Stimulated activated CD4-positive, alpha-beta T cell treated with anti-CD3 and anti-CD28 coated beads, TNF-alpha, amount 100 ng/mL, for 1 hour (primary cell): ENCODE measurements around the gene NKD2.

Experiments
- DNase-seq, 3 donors: peaks; one replicate each; pipeline ENCODE4 v3.0.0-alpha.2; 2020; ENCODE audit warnings: low read depth in 3 of 3, low spot score in 1 of 3

NKD2 gene

DNA sequence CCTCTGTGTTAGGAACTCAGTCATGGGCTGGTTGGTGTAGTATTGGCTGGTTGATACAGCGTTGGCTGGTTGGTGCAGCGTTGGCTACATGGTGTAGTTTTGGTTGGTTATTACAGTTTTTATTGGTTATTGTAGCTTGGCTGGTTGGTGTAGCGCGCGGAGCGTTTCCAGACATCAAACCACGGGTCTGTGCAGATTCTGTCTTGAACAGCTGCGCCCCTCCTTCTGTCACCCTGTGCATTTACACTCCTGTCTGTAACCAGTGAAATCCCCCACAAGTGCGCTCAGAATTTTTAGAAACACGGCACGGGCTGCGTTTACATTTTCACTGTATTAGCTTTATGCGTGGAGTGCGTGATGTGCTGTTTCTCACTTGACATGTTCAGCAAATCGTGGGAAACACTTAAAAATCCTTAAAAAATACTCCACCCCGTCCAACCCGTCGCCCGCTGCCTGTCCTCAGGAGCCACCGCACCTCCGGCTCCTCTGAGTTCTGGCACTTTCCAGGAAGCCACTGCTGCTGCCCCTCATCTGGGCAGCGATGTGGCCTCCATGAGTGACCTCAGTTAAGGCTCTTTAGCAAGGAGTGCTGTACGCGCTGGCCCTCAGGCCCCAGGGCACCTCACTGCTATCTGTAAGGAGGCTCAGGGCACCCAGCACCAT, 20.8 kb downstream of the NKD2 start:
- DNase-seq = no peak

DNA sequence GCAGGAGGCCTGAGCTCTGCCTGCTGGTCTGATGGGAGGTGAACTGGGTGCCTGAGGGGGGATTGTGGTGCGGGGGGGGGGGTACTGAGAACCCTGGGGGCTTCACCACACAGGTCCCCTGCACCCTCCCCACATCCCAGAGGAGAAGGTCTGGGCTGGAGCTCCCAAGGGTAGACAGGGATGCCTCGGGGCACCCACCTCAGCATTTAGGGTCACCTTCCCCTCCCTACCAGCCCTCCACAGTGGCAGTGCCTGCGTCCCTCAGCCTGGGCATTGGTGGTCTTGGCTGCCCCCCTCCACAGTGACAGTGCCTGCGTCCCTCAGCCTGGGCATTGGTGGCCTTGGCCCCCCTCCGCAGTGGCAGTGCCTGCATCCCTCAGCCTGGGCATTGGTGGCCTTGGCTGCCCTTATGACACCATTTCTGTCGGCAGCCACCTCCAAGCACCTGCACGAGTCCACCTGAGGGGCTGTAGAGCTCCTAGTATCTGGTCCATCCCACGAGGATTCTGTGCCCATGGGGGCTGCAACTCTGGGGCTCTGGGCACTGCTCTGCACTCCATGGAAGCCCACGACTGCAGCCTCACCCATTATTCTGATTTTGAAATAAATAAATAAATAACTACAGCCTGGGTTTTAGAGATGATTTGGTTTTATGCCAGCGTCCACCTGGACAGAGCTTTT, 21.5 kb downstream of the NKD2 start:
- DNase-seq = no peak

DNA sequence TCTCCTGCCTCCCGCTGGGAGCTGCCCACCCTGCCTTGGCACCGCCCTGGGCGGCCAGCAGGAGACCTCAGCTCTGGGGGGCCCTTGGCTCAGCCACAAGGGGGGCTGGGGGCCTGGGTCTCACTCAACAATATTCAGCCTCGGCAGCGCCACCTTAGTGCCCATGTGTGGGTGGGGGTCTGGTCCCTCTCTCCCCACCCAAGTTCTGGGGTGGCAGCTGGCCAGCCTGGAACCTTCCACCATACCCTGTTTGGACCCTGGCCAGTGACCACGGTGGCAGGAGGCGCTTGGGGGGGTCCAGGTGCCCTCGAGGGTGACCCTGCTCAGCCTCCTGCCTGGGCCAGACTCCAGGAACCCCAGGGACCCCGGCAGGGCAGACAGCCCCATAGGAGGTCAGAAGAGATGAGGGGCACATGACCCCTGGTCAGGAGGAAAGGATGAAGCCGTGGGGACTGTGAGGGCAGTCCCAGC, 22.2 kb downstream of the NKD2 start:
- no peak for DNase-seq

DNA sequence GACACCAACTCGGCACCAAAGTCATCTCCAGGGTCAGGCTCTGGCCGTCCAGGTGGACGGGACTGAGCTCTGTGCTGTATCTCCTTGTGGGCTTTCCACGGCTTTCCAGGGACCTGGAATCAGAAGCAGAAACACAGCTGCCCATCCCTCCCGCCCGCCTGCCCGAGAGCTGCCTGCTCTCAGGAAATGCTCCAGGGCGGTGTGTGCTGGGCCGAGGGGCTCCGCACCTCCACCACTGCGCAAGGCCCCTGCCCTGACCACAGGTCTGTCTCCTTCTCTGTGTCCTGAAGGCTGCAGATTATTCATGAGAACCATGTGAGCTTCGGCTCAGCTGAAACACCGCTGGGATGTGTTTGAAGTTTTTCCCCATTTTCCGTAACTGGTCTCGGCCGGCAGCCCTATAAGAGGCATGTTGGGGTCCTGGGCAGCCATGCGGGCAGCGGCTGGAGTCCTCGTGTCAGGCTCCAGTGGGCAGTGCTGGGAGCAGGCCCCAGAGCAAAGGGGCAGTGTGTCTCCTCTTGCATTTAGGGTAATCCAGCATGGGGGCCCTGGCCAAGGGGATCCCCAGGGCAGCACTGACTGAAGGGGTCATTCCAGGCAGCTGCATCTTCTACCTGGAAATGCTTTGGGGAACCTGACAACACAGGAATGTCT, 22.8 kb downstream of the NKD2 start:
- DNase-seq = no peak

DNA sequence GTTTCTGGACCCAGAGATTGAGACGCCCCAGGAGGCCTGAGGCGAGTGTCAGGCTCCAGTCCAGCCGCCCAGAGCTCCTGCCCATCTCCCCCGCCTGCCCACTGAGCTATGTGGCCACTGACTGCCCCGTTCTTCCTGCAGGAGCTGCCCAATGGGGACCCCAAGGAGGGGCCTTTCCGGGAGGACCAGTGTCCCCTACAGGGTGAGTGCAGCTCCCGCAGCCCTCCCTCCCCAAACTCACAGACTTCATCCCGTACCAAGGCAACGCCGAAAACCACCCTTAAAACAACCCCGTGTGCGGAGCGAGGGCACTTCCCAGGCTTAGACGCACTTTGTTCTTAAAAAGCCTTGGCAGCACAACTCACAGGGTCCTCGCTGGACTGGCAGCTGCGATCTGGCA, 23.4 kb downstream of the NKD2 start:
- no peak for DNase-seq

DNA sequence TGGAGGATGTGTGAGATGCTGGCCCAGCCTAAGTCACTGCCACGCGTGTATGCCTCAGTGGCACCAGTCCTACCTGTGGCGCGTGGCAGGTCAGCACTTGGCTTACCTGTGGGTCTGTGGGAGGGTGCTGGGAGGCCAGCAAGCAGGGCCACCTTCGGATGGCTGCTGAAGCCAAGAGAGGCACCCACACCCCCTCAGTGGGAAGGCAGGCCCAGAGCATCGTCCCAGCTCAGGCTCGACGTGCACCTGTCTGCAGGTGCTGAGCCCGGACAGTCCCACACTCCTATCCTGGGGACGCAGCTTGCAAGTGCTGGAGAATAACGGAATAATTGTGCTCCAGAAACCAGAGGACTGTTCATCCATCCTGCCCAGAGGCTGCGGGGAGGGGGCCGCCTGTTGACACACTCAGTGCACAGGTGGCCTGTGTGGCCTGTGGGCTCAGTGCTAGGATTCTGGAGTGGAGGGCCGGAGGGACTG, 24.0 kb downstream of the NKD2 start:
- DNase-seq = no peak

DNA sequence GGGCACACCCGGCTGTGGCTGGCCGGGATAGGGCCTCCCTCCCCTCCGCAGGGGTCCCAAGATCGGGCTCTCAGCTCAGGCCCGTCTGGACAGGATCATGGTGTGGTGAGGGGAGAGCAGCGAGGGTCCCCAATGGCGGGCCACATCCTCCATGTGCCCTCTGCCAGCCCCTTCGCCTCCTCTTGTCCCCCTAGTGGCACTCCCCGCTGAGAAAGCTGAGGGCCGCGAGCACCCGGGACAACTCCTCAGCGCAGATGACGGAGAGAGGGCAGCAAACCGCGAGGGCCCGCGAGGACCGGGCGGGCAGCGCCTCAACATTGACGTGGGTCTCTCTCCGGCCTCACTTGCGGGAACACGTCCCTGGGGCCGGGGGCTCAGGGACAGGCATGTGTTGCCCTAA, 24.6 kb downstream of the NKD2 start:
- no peak for DNase-seq

DNA sequence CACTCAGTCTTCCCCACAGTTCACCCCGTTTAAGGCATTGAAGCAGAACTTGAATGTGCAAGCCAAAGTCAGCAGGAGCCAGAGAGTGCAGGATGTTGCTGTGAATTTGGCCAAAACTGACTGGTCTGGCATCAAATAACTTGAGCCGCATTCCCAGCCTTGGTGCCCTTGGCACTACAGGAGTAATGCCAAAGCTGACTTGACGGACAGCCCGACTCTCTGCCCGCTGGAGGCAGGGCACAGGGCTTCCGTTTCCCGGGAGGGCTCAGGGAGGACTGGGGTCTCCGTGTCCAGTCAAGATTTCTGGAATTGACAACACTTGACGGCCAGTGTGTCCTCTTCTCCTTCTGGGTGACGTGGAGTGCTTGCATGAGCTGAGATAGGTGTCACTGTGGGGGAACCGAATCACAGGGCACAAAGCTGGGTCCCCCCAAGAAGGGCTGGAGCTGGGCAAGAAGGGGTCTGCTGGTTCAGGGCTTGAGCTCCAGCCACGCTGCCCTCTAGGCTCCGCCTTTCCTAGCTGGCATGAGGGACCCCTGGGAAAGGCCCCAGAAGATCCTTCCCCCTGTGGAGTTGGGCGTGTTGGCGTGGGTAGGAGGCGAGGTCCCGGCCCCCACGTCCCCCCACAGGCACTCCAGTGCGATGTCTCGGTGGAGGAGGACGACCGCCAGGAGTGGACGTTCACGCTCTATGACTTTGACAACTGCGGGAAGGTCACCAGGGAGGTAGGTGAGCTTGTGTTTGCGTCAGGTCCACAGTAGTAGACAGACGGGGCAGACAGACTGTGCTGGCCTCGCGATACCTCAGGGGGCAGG, 25.2 kb downstream of the NKD2 start:
- DNase-seq = no peak

DNA sequence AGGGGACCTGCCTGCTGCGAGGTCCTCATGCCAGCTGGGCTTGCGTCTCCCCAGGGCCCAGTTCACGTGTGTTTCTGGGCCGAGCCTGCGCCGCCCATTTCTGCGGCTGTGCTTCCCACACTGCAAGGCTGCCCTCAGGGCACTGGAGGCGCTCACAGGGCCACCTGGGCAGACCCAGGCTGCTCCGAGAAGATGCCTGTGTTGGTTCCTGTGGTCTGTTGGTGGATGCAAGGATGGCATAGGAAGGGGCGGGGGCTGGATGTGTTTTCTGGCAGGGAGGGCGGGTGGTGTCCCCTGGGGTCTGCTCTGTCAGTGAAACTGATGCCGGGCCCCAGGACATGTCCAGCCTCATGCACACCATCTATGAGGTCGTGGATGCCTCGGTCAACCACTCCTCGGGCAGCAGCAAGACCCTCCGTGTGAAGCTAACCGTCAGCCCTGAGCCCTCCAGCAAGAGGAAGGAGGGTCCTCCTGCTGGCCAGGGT, 25.9 kb downstream of the NKD2 start:
- no peak for DNase-seq

DNA sequence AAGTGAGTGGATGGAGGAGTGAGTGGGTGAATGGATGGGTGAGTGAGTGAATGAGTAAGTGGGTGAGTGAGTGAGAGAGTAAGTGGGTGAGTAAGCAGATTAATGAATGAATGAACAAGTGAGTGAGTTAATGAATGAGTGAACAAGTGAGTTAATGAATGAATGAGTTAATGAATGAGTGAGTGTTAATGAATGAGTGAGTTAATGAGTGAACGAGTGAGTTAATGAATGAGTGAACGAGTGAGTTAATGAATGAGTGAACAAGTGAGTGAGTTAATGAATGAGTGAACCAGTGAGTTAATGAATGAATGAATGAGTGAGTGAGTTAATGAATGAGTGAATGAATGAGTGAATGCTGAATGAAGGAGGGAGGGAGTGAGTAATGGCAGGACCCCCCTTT, 26.4 kb downstream of the NKD2 start:
- no peak for DNase-seq

DNA sequence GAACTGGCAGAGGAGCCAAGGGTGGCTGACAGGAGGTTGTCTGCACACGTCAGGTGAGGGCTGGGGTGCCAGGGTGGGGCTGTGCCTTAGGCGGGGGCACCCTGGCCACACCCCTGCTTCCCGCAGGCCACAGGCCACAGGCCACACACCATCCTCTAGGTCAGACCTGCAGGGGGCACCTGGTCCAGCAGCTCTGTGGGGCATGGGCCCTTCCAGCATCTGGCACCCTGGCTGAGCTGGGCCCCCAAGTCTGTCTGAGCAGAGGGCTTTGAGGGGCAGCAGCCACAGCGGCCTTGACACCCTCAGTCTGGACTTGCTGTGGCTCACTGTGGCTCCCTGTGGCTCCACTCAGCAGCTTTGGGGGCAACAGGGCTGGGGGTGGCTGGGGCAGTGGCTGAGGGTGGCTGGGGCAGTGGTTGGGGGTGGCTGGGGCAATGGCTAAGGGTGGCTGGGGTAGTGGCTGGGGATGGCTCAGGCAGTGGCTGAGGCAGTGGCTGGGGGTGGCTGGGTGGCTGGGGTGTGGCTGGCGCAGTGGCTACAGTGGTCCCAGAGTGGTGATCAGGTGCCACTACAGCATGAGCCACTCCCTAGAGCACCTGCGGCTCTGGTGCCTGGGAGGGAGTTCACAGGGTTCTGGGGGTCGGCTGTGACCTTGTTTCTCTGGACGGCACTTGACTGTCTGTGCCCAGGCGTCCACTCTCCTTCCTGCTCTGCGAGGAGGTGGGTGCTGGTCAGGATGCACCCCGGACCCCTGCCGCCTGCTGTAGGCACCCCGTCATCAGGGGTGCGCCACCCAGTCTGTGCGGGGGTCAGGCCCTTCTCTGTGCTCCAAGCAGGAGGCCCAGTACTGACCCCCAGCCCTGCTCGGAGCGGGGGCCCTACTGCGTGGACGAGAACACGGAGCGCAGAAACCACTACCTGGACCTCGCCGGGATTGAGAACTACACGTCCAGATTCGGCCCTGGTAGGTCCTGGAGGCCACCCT, 27.1 kb downstream of the NKD2 start:
- no peak for DNase-seq

DNA sequence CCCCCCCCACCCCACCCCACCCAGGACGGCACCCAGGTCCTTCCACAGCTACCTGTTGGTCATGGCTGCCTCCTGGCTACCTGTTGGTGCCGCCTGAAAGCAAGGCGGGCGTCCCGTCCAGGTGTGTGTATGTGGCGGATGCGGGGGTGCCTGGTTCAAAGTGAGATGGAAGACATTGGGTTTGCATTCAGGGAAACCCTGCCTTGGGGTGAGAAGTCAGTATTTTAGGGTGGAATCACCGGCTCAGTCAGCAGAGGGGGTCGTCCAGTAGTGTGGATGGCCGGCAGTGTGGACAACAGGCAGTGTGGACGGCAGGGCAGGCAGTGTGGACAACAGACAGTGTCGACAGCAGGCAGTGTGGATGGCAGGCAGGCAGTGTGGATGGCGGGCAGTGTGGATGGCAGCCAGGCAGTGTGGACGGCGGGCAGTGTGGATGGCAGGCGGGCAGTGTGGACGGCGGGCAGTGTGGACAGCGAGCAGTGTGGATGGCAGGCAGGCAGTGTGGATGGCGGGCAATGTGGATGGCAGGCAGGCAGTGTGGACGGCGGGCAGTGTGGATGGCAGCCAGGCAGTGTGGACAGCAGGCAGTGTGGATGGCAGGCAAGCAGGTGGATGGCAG, 28.0 kb downstream of the NKD2 start:
- no peak for DNase-seq

DNA sequence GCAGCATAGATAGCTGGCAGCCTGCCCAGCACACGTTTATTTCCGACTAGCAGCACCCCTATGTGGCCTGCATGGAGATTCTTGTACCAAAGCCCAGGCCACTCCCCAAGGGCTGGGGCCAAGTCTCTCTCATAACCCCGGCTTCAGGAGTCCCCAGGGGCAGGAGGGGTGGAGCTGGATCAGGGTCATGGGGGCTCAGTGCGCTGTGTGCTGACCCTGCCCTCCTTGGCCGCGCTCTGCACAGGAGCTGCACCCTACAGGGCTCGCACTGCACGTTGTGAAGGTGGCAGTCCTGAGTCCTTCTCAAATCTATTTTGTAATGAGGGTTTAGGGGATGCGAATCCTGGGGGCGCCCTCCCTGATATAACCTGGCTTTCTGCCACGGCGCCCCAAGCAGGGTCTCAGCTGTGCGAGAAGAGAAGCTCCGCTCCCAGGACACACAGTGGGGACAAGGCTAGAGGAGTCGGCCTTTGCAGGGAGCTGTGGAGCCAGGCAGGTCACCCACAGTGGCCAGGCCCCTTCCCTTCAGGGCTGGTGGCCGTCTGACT, 28.6 kb downstream of the NKD2 start:
- DNase-seq = no peak

DNA sequence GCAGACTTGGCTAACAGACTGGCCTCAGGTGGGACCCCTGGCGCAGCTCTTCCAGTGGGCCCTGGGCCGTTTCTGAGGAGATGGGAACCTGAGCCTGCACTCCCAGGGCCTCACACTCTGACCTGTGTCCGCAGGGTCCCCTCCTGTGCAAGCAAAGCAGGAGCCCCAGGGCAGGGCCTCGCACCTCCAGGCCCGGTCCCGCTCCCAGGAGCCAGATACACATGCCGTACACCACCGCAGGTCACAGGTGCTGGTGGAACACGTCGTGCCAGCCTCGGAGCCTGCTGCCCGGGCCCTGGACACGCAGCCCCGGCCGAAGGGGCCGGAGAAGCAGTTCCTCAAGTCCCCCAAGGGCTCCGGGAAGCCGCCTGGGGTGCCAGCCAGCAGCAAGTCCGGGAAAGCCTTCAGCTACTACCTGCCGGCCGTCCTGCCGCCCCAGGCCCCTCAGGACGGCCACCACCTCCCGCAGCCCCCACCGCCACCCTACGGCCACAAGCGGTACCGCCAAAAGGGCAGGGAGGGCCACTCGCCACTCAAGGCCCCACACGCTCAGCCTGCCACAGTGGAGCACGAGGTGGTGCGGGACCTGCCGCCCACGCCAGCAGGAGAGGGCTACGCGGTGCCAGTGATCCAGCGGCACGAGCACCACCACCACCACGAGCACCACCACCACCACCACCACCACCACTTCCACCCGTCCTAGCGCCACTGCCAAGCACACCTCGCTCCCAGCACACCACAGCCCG, 29.2 kb downstream of the NKD2 start:
- DNase-seq = no peak

DNA sequence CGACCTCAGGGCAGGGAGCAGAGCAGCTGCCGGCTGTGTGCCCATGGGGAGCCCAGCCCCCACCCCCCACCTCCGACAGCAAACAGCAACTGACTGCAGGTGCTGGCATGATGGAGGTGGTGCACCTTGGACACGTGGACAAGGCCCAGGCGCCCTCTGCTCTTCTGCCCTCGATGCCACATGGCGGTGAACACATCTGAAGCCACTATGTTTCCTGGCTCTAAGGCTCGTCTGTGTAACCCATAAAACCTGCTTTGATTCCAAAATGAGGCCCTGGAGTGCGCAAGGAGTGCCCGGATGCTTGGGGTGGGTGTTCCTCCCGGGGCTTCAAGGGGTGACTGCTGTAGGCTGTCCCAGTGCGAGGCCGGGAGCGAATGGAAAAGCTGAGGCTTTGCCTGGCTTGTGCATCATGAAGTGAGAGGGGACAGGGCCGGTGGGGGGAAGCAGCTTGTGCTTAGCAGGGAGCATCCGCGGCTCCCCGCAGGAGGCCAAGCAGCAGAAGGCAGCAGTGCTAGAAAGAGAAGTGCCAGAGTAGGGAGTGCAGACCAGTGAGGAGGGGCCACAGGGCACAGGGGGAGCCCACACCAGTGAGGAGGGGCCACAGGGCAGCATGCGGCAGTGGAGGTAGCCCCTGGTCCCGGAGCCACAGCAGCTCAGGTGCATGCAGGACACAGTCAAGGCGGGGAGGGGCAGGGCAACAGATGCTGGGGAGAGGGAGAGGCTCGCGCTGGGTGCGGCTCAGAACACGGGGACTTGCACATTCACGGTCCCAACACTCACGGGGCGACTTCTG, 30.0 kb downstream of the NKD2 start:
- DNase-seq = no peak

DNA sequence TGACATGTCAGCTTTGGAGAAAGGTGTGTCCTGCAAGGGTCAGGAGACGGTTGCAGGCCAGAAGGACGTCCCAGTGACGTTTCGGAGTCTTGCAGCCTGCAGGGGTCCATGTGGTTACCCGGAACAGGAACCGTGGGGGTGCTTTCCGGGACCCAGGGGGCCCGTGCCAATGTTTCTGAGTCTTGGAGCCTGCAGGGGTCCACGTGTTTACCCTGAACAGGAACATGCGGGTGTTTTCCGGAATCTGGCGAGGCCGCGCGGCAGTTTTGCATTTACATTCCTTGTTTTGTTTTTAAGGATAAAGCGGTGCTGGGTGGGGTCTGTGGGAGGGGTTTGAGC, 30.6 kb downstream of the NKD2 start:
- DNase-seq = no peak

DNA sequence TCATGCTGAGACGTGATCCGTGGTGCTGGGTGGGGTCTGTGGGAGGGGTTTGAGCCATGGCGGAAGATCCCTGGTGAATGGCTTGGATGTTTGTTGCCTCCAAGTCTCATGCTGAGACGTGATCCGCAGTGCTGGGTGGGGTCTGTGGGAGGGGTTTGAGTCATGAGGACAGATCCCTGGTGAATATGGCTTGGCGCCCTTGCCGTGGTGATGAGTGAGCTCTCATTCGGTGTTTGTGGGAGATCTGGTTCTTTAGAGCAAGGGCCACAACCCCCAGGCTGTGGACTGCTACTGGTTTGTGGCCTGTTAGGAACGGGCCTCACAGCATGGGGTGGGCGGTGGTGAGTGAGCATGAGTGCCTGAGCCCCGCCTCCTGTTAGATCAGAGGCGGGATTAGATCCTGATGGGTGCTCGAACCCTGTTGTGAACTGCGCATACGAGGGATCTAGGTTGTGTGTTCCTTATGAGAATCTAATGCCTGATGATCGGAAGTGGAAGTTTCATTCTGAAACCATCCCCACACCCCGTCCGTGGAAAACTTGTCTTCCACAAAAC, 31.2 kb downstream of the NKD2 start:
- DNase-seq = no peak

DNA sequence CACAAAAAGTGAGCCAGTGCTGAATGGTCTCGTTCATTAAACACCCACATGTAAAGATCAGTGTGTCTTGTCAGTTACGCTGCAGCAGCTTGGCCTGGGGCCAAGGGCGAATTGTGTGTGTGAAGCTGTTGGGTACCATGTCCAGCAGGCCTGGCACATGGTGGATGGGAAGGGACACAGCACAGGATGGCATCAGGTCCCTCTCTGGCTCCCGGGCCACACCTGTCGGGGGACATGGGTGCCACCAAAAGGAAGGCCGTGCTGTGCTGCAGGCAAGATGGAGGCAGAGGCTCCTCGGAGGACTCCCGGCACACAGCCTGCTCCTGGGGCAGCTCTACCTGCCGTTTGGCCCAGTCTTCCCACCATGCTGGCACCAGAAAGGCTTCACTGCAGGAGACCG, 32.0 kb downstream of the NKD2 start:
- no peak for DNase-seq
